Activated CD4-positive, CD25-positive, alpha-beta regulatory T cell (primary cell): ENCODE data around the gene NOLC1.

Source experiments
- DNase-seq, 4 experiments: peaks; one replicate each; lab custom pipeline; 2025; lab: John Stamatoyannopoulos, UW

Gene NOLC1

DNA sequence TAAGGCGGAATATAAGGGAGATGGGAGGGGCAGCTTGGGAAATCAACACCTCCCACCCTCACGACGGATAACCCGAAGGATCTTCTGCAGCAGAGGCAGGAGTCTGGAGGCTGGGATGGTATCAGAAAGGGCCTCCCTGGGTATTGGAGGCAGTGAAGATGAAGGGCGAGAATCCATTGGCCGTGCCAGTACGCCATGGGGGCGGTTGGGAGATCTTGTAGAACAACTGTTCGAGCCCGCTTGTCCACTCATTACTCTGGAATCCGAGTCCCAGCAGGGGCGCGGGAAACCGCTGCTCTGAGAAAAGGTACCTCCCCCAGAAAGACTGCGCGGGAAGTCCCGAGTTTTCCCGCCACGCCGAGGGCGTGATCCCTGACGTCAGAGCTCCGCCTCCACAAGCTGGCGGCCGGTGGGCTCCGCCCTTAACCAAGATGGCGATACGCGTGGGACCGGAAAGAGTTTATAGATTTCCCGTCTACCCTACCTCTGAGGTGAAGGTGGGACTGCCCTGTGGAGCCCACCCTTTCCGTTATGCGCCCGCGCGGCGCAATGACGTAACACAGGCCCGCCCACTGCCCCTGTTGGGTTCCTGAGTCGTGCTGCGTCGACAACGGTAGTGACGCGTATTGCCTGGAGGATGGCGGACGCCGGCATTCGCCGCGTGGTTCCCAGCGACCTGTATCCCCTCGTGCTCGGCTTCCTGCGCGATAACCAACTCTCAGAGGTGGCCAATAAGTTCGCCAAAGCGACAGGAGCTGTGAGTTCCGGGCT, at the start of gene NOLC1:
TSS of gene NOLC1 (plus strand) at position 616 of the 771 bp plus-strand sequence. CDS start at position 638, 22 bp downstream.
- DNase-seq, result peak; percentile 97 to 99 (median 98)

DNA sequence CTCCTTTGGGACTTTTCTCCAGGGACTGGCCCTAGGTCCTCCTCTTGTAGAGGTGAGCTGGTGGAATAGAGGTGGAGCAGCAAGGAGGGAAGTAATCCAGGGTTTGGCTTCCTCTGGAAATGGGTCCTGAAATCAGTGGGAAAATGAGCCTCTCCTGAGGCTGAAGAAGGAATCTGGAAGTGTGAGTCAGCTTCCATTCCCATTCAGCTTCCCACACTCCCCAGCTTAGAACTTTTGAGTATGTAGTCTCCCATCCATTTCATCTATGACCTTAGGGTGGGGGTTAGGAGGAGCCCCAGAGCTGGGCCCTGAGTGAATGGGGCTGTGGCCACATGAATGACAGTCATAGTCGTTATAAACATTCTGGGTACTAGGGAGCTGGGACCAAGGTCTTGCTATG, 49.8 kb upstream of the NOLC1 start:
- no peak for DNase-seq

DNA sequence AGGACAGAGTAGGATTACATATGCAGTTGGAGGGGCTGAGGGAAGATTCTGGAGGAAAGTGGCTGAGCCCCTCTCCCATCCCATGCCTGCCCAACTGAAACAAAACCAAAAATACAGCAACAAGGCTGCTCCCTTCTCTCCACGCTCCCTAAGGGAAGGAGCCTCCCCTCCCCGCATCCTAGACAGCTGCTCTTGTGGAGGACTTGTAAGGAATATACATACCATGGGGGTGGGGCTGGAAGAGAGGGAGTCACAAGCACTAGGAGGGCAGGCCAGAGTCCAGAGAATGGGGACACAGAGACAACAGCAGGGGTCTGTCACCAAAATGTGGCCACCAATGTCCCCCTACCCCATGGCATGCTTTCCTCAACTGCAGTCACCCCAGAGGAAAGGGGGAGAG, 45.2 kb upstream of the NOLC1 start:
- no peak for DNase-seq

DNA sequence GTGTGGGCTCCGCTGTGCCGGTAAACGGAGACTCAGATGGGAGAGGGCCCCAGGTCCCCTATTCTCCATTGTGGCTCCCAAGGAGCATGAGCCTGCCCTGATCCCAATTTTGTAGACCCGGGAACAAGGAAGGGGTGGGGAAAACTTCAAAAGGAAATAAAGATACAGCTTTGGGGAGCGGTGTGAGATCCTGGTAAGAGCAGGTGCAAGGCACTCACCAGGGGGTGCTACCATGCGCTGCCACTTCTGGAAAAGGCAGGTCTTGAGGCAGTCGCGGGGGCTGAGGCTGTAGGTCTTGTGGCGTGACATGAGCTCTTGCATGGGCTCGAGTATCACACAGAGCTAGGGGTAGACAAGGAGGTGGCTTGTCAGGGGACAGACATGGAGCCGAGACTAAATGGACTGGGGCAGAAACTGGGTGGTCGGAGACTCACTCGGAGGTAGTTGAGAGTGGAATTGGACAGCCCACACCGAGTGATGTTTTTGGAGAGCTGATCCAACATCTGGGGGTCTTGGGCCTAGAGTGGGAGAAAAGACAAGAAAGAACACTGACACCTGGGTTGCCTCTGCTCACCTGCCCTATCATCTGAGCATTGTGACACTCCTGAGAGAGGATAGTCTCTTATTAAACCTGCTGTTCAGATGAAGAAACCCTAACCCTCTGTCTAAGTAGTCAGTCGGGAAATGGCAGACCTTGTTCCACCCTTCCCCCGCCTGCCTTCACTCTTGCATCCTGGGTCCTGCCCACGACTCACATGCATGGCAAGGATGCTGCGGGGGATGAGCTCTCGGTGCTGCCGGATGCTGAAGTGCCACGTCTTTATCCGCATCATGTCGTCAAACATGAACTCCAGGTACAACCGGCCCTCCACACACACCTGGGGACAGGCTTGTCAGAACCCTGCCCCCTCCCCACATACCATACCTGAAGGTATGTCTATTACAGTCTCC, 42.7 kb upstream of the NOLC1 start:
- DNase-seq, result no peak

DNA sequence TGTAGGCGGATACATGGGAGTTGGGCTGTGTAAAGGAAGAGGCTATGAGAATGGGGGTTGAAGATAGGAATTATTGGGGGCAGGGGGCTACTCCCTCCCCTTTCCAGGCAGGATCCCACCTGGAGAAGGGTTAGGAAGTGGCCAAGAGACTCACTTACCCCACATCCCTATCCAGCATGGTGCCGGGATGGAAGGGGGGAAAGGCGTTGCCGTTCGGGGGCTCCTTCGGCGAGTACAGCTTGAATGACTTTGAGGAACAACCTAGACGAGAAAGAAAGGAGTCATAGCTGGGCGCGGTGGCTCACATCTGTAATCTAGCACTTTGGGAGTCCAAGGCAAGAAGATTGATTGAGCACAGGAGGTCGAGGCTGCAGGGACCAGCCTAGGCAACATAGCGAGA, 40.9 kb upstream of the NOLC1 start:
- DNase-seq, result no peak

DNA sequence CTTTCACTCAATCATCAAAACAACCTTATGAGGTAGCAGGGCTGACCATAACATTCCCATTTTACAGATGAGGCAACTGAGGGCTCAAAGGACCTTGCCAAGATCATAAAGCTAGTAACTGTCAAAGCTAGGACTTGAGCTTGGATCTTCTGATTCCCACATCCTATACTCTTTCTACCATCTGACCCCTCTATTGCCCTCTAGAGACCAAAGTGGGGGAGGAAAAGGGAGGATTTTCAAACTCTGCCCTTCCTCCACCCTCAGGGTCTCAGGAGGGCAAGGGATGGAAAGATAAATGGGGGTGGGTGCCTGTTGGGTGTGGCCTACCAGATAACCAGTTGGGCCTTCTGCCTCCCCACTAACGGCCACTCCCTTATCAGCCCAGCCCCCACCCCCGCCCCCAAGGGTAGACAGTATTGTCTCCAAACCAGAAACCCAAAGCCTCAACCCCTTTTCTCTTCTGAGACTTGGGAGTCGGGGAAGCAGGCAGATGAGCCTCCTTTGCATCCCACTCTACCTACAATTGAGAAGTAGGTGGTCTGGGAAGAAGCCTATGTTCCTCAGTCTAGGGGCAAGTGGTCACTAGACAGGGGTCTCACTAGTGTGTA, 39.9 kb upstream of the NOLC1 start:
- DNase-seq, result no peak

DNA sequence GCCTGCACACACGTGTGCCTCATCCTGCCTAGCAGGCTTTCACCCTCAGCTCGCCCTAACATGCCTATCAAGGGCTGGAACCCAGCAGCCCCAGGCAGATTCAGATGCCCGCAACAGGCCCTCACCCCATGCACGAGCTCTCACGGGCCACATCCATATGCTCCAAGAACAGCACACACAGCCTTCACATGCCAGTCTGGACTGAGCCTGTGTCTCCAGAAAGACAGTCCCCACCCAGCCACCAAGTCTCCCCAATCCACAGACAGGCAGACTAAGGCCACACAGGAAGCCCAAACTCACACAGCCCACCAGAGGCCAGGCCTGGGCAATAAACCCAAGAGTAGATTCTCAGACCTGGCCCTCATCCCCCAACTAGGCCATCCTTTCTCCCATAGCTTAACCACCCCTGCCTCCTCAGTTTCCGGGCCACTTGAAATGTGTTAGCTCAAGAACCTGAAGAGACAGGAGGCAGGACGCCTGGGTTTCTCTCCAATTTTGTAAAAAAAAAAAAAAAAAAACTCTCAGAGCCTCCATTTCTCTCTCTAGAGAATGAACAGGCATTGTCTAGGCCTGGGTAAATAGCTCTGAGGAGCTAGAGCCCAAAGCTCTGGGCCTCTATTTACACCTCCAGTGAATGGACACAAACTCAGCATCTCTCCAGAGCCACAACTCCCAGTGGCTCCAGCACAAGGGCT, 38.8 kb upstream of the NOLC1 start:
- no peak for DNase-seq

DNA sequence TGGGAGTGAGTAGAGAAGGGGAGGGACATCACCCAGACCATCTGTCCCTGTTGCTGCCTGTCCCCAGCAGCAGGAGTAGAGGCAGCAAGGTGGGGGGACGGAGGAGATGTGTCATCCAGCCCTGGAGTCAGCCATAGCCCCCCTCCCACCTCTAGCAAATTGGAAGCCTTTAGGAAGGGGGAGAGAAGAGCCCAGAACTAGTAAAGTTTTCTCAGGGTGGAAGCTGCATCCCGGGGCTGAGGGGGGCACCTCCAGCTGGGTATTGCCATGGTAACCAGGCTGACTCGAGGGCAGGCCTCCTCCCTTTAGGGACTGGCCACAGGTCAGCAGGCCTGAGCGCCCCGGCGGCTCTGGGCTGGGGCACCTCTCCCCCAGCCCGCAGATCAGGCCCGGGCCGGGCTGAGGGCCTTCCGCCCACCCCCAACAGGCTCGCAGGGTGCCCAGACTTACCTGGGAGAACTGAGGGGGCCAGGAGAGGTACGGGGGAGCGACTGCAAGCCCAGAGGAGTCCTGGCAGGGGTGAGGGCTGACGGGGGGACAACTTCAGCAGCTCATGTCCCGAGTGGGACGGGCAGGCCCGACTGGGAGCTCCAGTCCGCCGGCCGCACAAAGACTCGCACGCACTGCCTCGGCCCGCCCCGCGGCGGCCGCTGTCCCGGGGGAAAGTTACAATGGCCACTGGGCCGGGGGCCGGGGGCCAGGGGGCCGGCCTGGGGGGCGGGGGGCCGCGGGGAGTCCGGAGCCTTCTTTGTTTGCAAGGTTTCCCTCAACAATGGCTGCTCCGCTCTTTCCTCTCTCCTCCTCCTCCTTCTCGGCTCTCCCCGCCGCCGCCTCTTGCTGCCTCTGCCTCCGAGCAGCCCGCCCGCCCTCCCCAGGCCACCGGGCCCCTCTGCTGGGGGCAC, 38.0 kb upstream of the NOLC1 start:
- DNase-seq, result no peak

DNA sequence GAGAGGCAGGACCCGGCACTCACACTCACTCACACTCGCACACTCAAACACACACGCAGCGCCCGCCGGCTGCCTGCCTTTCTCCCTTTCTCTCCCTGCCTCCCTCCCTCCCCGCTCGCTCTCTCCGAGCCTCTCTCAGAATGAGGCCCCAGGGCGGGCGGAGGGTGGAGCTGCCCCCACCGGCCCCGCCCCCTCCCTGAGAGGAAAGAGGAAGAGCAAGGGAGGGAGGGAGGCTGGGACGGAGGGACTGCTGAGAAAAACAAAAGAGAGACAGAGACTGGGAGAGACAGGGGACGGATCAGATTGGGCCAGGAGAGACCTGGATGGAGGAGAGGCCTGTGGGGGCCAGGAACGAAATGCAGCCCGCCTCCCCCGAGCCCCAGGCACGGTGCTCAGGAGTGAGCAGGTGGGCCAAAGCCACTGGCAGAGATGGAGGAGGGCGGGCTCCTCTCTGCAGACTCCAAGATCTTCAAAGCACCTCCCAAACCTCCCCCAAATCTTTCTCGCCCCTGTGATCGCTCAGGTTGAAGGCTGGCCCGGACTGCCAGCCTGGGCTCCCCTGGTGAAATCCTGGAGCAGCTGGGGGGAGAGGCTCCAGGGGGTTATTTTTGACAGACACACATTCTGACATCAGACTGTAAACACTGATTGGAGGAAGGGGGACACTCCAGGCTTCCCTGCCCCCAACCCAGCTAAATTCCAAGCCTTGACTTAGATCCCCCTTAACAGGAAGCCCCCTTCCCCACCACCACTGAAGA, 37.1 kb upstream of the NOLC1 start:
- DNase-seq, result peak; percentile 66 to 72 (median 70)

DNA sequence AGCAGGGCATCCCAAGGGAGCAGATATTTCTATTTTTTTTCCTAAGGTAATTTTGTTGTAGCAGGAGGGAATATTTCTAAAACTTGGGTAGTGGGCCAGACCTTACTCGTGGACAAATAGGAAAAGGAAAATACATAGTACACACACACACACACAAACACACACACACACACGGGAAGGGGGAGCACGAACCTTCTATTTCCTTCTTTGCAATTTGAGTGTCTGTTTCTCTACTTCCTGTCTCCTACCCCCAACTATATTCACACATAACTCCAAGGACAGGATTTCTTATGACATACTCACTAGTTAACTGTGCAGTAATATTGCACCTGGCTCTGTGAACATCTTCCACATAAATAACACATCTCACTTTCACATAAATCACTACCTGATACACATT, 36.4 kb upstream of the NOLC1 start:
- no peak for DNase-seq

DNA sequence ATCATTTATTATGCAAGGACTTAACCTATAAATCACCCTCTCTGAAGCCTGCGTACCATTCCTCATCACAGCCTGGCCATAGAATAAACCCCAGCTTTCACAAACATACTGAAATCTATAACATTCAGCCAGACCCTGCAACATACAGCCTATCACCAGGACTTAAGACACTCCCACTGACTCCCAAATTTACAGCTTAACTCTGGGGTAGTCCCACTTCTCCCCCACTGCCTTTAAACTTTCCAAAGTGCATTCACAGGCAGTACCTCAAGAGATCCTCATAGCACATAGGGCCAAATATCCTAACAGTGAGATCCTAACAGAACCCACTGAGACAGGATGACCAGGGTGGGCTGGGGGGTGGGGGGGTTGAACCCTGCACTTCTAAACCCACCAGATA, 35.5 kb upstream of the NOLC1 start:
- DNase-seq, result no peak

DNA sequence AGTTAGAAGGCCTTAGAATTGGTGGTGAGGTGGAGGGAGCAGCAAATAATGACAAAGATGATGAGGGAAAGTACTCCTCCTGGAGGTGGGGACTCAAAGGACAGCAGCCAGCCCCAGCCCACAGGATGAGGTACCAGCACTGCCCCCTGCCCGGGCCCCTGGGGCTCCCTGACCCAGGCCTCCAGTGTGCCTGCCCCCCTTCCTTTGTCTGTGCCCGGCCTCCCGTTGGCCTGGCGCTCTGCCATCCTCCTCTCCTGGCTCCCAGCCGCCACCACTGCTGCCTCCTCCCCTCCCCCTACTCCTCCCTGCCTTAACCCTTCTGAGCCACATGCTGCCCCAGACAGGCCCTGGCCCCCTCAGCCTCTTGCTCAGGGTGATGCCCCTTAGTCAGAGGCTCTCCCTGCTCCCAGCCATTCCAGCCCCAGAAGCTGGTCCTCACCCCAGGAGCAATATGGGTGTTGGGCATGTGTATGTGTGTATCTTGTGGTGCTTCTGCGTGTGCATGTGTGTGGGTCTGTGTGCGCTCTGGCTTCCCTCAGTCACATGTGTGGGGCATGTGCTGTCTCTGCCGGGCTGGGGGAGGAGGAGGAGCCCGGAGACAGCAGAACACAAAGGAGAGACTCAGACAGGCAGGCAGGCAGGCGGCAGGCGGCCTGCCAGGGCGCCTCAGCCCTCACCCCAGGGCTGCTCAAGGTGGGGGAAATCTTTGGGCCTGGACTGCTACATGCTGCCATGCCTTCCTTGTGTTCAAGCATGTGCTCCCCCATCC, 34.6 kb upstream of the NOLC1 start:
- DNase-seq, result peak; percentile 13 to 44 (median 28)

DNA sequence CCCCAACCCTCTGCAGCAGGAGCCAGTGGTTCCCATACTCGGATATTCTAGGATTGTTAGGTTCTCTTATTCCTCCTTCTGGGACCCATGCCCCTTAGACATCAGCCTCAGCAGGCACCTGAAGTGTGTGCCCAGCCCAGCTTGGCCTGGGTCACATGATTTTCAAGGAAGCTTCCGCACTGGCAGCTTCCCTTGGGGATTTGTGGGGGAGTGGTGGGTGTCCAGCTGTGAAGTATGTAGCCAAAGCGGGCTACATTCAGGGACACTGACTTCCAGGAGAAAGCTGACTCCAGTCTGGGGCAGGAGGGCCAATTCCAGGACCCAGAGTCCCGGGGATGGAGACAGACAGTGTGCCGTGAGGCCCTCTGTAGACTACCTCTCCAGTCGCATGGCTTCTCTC, 33.3 kb upstream of the NOLC1 start:
- DNase-seq, result no peak

DNA sequence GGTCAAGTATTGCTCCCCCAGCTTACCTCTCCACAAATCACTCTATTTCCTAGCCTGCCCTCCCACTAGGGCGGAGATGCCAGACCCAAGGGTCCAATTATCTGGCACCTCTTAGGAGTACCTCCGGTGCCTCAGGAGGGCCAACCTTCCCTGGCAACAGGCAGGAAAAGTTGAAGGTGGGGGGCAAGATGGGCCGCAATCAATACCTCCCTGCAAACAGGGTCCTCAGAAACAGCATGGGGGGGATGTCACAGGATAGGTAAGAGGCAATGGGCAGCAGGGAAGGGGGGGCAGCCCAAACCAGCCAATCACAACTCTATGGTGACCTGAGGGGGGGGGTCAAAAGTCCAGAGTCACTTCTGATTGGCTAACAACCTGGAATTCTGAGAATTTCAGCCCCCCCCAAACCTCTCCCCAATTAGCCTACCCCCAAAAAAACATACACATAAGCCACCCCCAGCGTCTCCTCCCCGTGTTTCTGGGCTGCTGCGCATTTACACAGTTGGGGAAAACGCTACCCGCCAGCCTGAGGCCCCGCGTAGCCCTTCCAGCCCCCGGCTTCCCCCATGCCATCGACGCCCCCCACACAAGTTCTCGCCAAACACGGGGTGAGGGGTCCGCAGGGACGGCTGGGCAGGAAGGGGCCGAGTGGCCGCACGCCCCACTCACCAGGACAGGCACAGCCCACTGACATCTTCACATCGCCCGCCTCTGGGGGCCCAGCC, 32.6 kb upstream of the NOLC1 start:
- peak in 3 of 4 experiments; percentile 30 to 44 (median 34) for DNase-seq

DNA sequence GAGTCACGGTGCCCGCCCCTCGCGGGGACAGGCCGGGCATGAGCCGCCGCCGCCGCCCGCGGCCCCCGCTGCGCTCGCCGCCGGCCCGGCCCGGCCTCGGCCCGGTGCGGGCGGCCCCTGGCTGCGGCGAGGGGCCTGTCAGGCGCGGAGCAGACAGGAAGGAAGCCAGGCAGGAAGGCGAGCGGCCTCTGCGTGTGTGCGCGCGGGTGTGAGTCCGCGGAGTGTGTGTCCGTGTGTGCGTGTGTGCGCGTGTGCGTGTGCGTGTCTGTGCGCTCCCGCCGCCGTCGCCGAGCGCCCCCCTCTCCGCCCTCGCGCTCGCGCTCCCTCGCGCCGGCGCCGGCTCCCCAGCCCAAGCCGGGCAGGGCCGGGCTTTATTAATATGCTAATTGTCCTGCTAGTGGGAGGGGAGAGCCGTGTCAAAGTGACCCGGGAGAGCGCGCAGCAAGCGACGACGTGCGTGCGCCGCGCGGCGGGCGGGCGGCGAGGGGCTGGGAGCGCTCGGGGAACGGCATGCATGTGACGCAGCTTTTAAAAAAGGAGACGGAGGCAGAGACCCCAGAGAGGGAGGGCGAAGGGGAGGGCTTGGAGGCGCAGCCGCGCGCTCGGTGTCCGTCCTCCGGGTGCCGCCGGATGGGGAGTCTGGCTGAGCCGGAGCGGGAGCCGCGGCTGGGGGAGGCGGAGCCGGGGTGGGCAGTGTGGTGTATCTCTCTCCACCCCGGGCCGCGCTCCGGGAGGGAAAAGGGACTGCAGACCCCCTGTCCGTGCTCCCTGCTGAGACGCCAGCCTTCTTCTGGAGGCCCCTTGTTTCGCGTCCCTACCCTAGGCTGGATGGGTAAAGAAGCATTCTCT, 31.8 kb upstream of the NOLC1 start, which contains the start of gene LDB1:
TSS of gene LDB1 (minus strand) at position 227 of the 849 bp plus-strand sequence. CDS start 258 bp downstream, outside the sequence.
- DNase-seq, result peak; percentile 34 to 73 (median 62)

DNA sequence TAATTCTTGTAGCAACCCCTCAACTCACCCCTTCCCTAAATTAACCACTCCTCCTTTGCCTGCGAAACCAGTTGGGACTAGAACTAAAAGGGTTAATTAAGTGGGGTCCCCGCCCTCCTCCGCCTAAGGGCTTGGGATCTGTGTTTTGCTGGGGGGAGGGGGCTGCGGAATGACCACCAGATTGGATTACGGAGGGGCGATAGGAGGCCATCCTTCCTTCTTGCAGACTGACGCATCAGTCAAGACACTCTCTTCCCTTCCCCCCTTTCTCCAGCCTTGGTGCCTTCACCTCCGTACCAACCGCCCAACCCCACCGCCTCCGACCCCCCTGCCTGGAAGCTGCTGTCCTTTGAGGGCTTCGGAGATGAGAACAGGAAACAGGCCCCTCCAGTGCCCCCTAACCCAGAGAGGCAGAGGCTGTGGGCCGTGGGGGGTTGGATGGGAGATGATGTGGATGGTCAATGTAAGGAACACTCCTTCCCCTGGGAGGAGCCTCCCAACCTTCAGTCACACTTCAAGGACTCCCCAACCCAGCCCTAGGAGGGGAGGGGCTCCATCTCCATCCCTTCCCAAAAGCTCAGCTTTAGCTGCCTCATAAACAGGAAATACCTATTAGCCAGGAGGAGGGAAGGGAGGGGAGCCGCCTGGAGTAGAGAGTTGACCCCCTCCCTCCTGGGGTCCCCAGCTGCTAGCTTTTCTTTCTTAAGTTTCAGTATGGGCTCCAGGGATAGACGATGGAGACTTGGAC, 31.0 kb upstream of the NOLC1 start:
- peak in 1 of 4 experiments; percentile 19 for DNase-seq
